IMR-90 (cell line): Measurements from ENCODE around the gene TAF1D. TPM values are rescaled to one million over a fixed set of nuclear protein-coding genes. Genes with fewer than 3 reads are reported as not detected.
"Not testable (repeated sequence)": the region's sequence is repeated elsewhere in the genome, so short reads cannot be mapped to it uniquely, and the experiment has no call there.

Experiments
- ATAC-seq: fragments of 200-7000 bp; cut with Tn5 transposase; 2 replicates; pipeline ENCODE4 v1.9.1; 2020; ENCODE audit warnings: low read depth, mild to moderate bottlenecking, moderate library complexity
- BruUV-seq: library from RNA; stranded (reverse); fragments of 400-500 nt; replicated peaks from 2 replicates; lab custom pipeline; 2021; lab: Mats Ljungman, UMichigan
- CTCF ChIA-PET: fragments of 300-600 bp; formaldehyde crosslinking; extraction: SDS; loops from one replicate; lab custom pipeline; 2021; ENCODE audit warnings: antibody characterized with exemption; lab: Yijun Ruan, JAX
- POLR2A ChIA-PET: fragments of 300-600 bp; sonication (Branson Sonifier 250); formaldehyde crosslinking; loops from one replicate; lab custom pipeline; 2022; ENCODE audit warnings: antibody characterized with exemption; ENCODE audit not compliant: unreplicated experiment; lab: Charles Lee
- DNase-seq: peaks from one replicate; pipeline ENCODE4 v3.0.0; 2013
- H2AFZ ChIP-seq: replicated peaks from 2 replicates; pipeline ENCODE3; 2013; ENCODE audit warnings: low read length, mild to moderate bottlenecking; ENCODE audit not compliant: poor library complexity
- H2AK5ac ChIP-seq: 2 replicates; pipeline ENCODE4 v1.6.1; 2013; ENCODE audit warnings: low read depth, low read length, inconsistent platforms
- H2AK9ac ChIP-seq: replicated peaks from 2 replicates; pipeline ENCODE3; 2013; ENCODE audit warnings: mild to moderate bottlenecking, low read depth, low read length, moderate library complexity; ENCODE audit not compliant: poor library complexity
- H2BK120ac ChIP-seq: 2 replicates; pipeline ENCODE4 v1.6.1; 2013; ENCODE audit warnings: low read depth, low read length, inconsistent platforms
- H2BK15ac ChIP-seq: 3 replicates; pipeline ENCODE4 v1.6.1; 2013; ENCODE audit warnings: low read depth, low read length, inconsistent platforms
- H2BK20ac ChIP-seq: 2 replicates; pipeline ENCODE4 v1.6.1; 2013; ENCODE audit warnings: low read depth, mild to moderate bottlenecking, inconsistent platforms, low read length, moderate library complexity
- H2BK5ac ChIP-seq: 2 replicates; pipeline ENCODE4 v1.6.1; 2013; ENCODE audit warnings: mild to moderate bottlenecking, low read depth, low read length, inconsistent platforms; ENCODE audit not compliant: poor library complexity, severe bottlenecking
- H3K14ac ChIP-seq: replicated peaks from 2 replicates; pipeline ENCODE4 v1.6.1; 2013; ENCODE audit warnings: low read depth, low read length, inconsistent platforms
- H3K18ac ChIP-seq: 2 replicates; pipeline ENCODE4 v1.6.1; 2013; ENCODE audit warnings: low read depth, low read length, control low read depth
- H3K23ac ChIP-seq: 2 replicates; pipeline ENCODE4 v1.6.1; 2013; ENCODE audit warnings: low read depth, low read length, inconsistent platforms
- H3K27ac ChIP-seq: 2 replicates; pipeline ENCODE4 v1.5.1; 2013; ENCODE audit warnings: mild to moderate bottlenecking, control low read depth, low read length; ENCODE audit not compliant: insufficient read depth
- H3K27me3 ChIP-seq: 2 replicates; pipeline ENCODE4 v1.6.1; 2013; ENCODE audit warnings: low read length; ENCODE audit not compliant: control insufficient read depth, insufficient read depth
- H3K36me3 ChIP-seq: 2 replicates; pipeline ENCODE4 v1.6.1; 2013; ENCODE audit warnings: low read length, mixed read lengths; ENCODE audit not compliant: control insufficient read depth, insufficient read depth
- H3K4ac ChIP-seq: 2 replicates; pipeline ENCODE4 v1.6.1; 2013; ENCODE audit warnings: low read depth, low read length, inconsistent platforms
- H3K4me1 ChIP-seq: 2 replicates; pipeline ENCODE4 v1.6.1; 2013; ENCODE audit warnings: low read length, mixed read lengths; ENCODE audit not compliant: control insufficient read depth, insufficient read depth
- H3K4me2 ChIP-seq: 2 replicates; pipeline ENCODE4 v1.6.1; 2013; ENCODE audit warnings: low read depth, mild to moderate bottlenecking, control low read depth, low read length, moderate library complexity
- H3K4me3 ChIP-seq: 2 replicates; pipeline ENCODE4 v1.5.1; 2013; ENCODE audit warnings: low read depth, mild to moderate bottlenecking, control low read depth, low read length, moderate library complexity; ENCODE audit not compliant: insufficient read depth
- H3K56ac ChIP-seq: 2 replicates; pipeline ENCODE4 v1.6.1; 2013; ENCODE audit warnings: low read length, inconsistent platforms; ENCODE audit not compliant: insufficient read depth; ENCODE audit errors: extremely low read depth
- H3K79me1 ChIP-seq, 2 experiments: 2 replicates each; pipeline ENCODE4 v1.6.1; 2013; ENCODE audit warnings: low read length in 2 of 2, inconsistent platforms in 1 of 2, low read depth in 1 of 2
- H3K9ac ChIP-seq: 2 replicates; pipeline ENCODE4 v1.6.1; 2013; ENCODE audit warnings: low read depth, low read length, control low read depth
- H3K9me1 ChIP-seq: 2 replicates; pipeline ENCODE4 v1.6.1; 2013; ENCODE audit warnings: low read length, inconsistent platforms; ENCODE audit not compliant: insufficient read depth
- H3K9me3 ChIP-seq: 2 replicates; pipeline ENCODE4 v1.6.1; 2013; ENCODE audit warnings: low read length; ENCODE audit not compliant: control insufficient read depth, insufficient read depth
- H4K20me1 ChIP-seq: 2 replicates; pipeline ENCODE4 v1.6.1; 2013; ENCODE audit warnings: low read length, inconsistent platforms; ENCODE audit not compliant: insufficient read depth
- H4K5ac ChIP-seq: 2 replicates; pipeline ENCODE4 v1.6.1; 2013; ENCODE audit warnings: mild to moderate bottlenecking, low read depth, low read length, control low read depth
- H4K8ac ChIP-seq, 2 experiments: 2 replicates each; pipeline ENCODE4 v1.6.1; 2013; ENCODE audit warnings: low read depth in 2 of 2, low read length in 2 of 2, control low read depth in 1 of 2, inconsistent platforms in 1 of 2
- H4K91ac ChIP-seq: 2 replicates; pipeline ENCODE4 v1.6.1; 2013; ENCODE audit warnings: low read depth, low read length, inconsistent platforms; ENCODE audit not compliant: insufficient read depth
- WGBS, 2 experiments: methylation state at CpG; one replicate each; pipeline versions ENCODE4 v1.1.5 to v1.1.7; 2013; ENCODE audit warnings: missing lambda C conversion rate in 2 of 2; ENCODE audit not compliant: insufficient read length in 1 of 2; ENCODE audit errors: extremely low coverage in 2 of 2; 5-methylcytosine and 5-hydroxymethylcytosine counted together
- dilution Hi-C: fragments of 300-500 bp; cut with HindIII; formaldehyde crosslinking; loops from one replicate; pipeline ENCODE4 v1.14.3; 2018; ENCODE audit warnings: low sequenced_read_pairs; ENCODE audit not compliant: unreplicated experiment
- in situ Hi-C: fragments of 300-500 bp; cut with MboI; formaldehyde crosslinking; loops from 3 replicates; pipeline ENCODE4 v1.14.3; 2019; ENCODE audit warnings: low sequenced_read_pairs, inconsistent platforms, mixed read lengths
- intact Hi-C: fragments of 100-400 bp; cut with micrococcal nuclease; formaldehyde crosslinking; loops from 2 replicates; pipeline ENCODE4 v1.10.0; 2022
- polyA plus RNA-seq, 3 experiments: library from polyadenylated mRNA; depleted of rRNA; stranded (reverse); fragments of >200 nt; gene quantifications; 2 replicates each; pipeline ENCODE4 v1.2.3, GENCODE V29; 2012; ENCODE audit warnings: low replicate concordance in 1 of 3
- total RNA-seq: library from RNA; depleted of rRNA; stranded (reverse); fragments of >200 nt; gene quantifications from 2 replicates; pipeline ENCODE4 v1.2.3, GENCODE V29; 2012

The TAF1D gene
- total and polyA plus RNA-seq, 2 of the 4 experiments (the other 2 are of a cell fraction) = 56.8 to 133 TPM

GRCh38 chr11:93745005-93745755 lies 3.9 kb upstream of the TAF1D start:
- H2BK5ac ChIP-seq, H4K20me1 ChIP-seq: not testable (repeated sequence)

More at GRCh38 chr11:93745005-93745755, 3.9 kb upstream of the TAF1D start:
- no CpG with 5 or more reads among the region's 12 CpGs for WGBS, 2 experiments
- in situ Hi-C loops, H2AK5ac ChIP-seq, H2BK120ac ChIP-seq, H4K91ac ChIP-seq, H3K14ac ChIP-seq, H4K8ac ChIP-seq, H3K23ac ChIP-seq, ATAC-seq, H2AFZ ChIP-seq, POLR2A ChIA-PET, H3K18ac ChIP-seq, dilution Hi-C loops, H2BK15ac ChIP-seq, H3K27me3 ChIP-seq, BruUV-seq, H3K9me3 ChIP-seq, H3K4ac ChIP-seq, H3K4me1 ChIP-seq, H3K4me3 ChIP-seq, H2BK20ac ChIP-seq, intact Hi-C loops, H3K56ac ChIP-seq, CTCF ChIA-PET, H3K9me1 ChIP-seq, H3K27ac ChIP-seq, H2AK9ac ChIP-seq, H4K5ac ChIP-seq, H3K9ac ChIP-seq: not testable (repeated sequence)
- DNase-seq = peak; percentile 21
- Histone ChIP-seq H3K79me1 (peaks cover 7 to 30% of the 10 kb centered on the region in 2 experiments), H3K4me2 (peak overlapping the region; percentile 6; the same call in 1 of the 2 replicates), H3K36me3 (peaks cover 12% of the 10 kb centered on the region)
